Testis (tissue), 2 donors: ENCODE results near the gene DISC1.

ENCODE experiments used
- CTCF ChIP-seq, 3 experiments: fragments of 450-650 bp in 2 of 3; fragments of 200-600 bp in 1 of 3; sonication (generic) in 1 of 3; IDR thresholded peaks; one replicate each; pipeline ENCODE4 v1.5.1; 2016 to 2019; ENCODE audit warnings: antibody characterized with exemption in 3 of 3, mild to moderate bottlenecking in 2 of 3, moderate library complexity in 1 of 3
- POLR2A ChIP-seq: fragments of 450-650 bp; IDR thresholded peaks from one replicate; pipeline ENCODE4 v1.6.1; 2017; ENCODE audit warnings: antibody characterized with exemption, mild to moderate bottlenecking, moderate library complexity

- TF ChIP-seq CTCF (IDR thresholded peaks at IDR 0.05), result no peak
- TF ChIP-seq POLR2A, result no peak
Measured at GRCh38 chr1:231708394-231708793, 81.8 kb downstream of the DISC1 start.
